HG02623 (cell line): Measurements from ENCODE around the gene MGRN1.
"Not testable (repeated sequence)": the region's sequence is repeated elsewhere in the genome, so short reads cannot be mapped to it uniquely, and the experiment has no call there.

Experiments used
- ATAC-seq: cut with Tn5 transposase; IDR thresholded peaks from one replicate; pipeline ENCODE4 v1.9.1; 2021; ENCODE audit warnings: moderate library complexity; ENCODE audit not compliant: unreplicated experiment

Gene MGRN1

GRCh38 chr16:4649744-4650442 is 25.3 kb downstream of the MGRN1 start:
- no peak for ATAC-seq

GRCh38 chr16:4650443-4651074 is 25.9 kb downstream of the MGRN1 start:
- not testable (repeated sequence) for ATAC-seq

GRCh38 chr16:4651827-4652226 is 27.2 kb downstream of the MGRN1 start:
- ATAC-seq = no peak

GRCh38 chr16:4652561-4652960 is 27.9 kb downstream of the MGRN1 start:
- ATAC-seq = no peak

GRCh38 chr16:4654011-4654963 is 29.7 kb downstream of the MGRN1 start:
- no peak for ATAC-seq

GRCh38 chr16:4654964-4655590 is 30.5 kb downstream of the MGRN1 start:
- ATAC-seq = no peak

GRCh38 chr16:4655801-4656200 is 31.2 kb downstream of the MGRN1 start:
- ATAC-seq = no peak

- no peak for ATAC-seq
Observed at GRCh38 chr16:4656221-4656620, 31.6 kb downstream of the MGRN1 start.

- ATAC-seq = no peak
Observed at GRCh38 chr16:4656695-4657686, 32.4 kb downstream of the MGRN1 start.

- no peak for ATAC-seq
Observed at GRCh38 chr16:4659363-4660353, 35.0 kb downstream of the MGRN1 start.

GRCh38 chr16:4660454-4661007 is 35.9 kb downstream of the MGRN1 start:
- no peak for ATAC-seq

GRCh38 chr16:4661661-4662060 is 37.0 kb downstream of the MGRN1 start:
- no peak for ATAC-seq

GRCh38 chr16:4663465-4663776 is 38.8 kb downstream of the MGRN1 start:
- no peak for ATAC-seq

- no peak for ATAC-seq
Observed at GRCh38 chr16:4663777-4664465, 39.3 kb downstream of the MGRN1 start.

- no peak for ATAC-seq
Observed at GRCh38 chr16:4664538-4665418, 40.2 kb downstream of the MGRN1 start.

GRCh38 chr16:4666537-4667202 is 42.0 kb downstream of the MGRN1 start:
- no peak for ATAC-seq
